Upper lobe of left lung (tissue), 6 donors: Measurements from ENCODE around the gene TTC23. TPM values are rescaled to one million over a fixed set of nuclear protein-coding genes. Genes with fewer than 3 reads are reported as not detected.

Experiments
- ATAC-seq, 2 donors: fragments of 200-7000 bp; cut with Tn5 transposase; one replicate each; pipeline ENCODE4 v1.9.1; 2022; ENCODE audit warnings: mild to moderate bottlenecking in 2 of 2, moderate library complexity in 2 of 2; ENCODE audit not compliant: low FRiP score in 2 of 2
- DNase-seq, 2 donors: peaks; one replicate each; pipeline ENCODE4 v3.0.0-alpha.2; 2019 to 2020
- H3K27ac ChIP-seq, 4 donors: fragments of 200-600 bp; sonication (generic); one replicate each; pipeline ENCODE4 v1.5.1; 2016 to 2019
- H3K27me3 ChIP-seq, 4 donors: fragments of 200-600 bp; sonication (generic); one replicate each; pipeline ENCODE4 v1.5.1; 2017 to 2019
- H3K36me3 ChIP-seq, 4 donors: fragments of 200-600 bp; sonication (generic); one replicate each; pipeline ENCODE4 v1.5.1; 2016 to 2019
- H3K4me1 ChIP-seq, 4 donors: fragments of 200-600 bp; sonication (generic); one replicate each; pipeline ENCODE4 v1.5.1; 2018 to 2019
- H3K4me3 ChIP-seq, 4 donors: fragments of 200-600 bp; sonication (generic); one replicate each; pipeline ENCODE4 v1.5.1; 2017 to 2019; ENCODE audit warnings: mild to moderate bottlenecking in 2 of 4, moderate library complexity in 1 of 4
- H3K9me3 ChIP-seq, 4 donors: fragments of 200-600 bp; sonication (generic); one replicate each; pipeline ENCODE4 v1.5.1; 2018 to 2019
- EP300 ChIP-seq, 4 donors: sonication (generic); formaldehyde crosslinking; IDR thresholded peaks; one replicate each; pipeline ENCODE4 v1.5.1; 2017; ENCODE audit warnings: antibody characterized with exemption in 4 of 4, control low read depth in 2 of 4
- POLR2A ChIP-seq, 4 donors: fragments of 450-650 bp; IDR thresholded peaks; one replicate each; pipeline ENCODE4 v1.5.1; 2016 to 2017; ENCODE audit warnings: antibody characterized with exemption in 4 of 4, mild to moderate bottlenecking in 2 of 4
- POLR2AphosphoS5 ChIP-seq, 2 donors: sonication (generic); formaldehyde crosslinking; IDR thresholded peaks; one replicate each; pipeline ENCODE4 v1.5.1; 2017; ENCODE audit warnings: antibody characterized with exemption in 2 of 2
- WGBS, 2 donors: methylation state at CpG; one replicate each; pipeline ENCODE4 v1.1.5; 2017 to 2018; 5-methylcytosine and 5-hydroxymethylcytosine counted together
- total RNA-seq, 6 donors: library from RNA; depleted of rRNA in 4 of 6; stranded (reverse); fragments of >200 nt in 4 of 6; gene quantifications; one replicate each; pipeline versions ENCODE4 v1.1.0 to v1.2.1, GENCODE V29; 2016 to 2021
- TF ChIP-seq, protein P1 (sequence below), 6 experiments: fragments of 450-650 bp in 4 of 6; fragments of 200-600 bp in 2 of 6; sonication (generic) in 2 of 6; IDR thresholded peaks; one replicate each; pipeline ENCODE4 v1.5.1; 2016 to 2019; ENCODE audit warnings: antibody characterized with exemption in 6 of 6
- donor health status: DM: no; HTN: no; CAD: no; lungs with moderate emphysema.
- donor health status: DM: no; HTN: yes; CAD: no; lungs with severe emphysema.

The TTC23 gene
- total RNA-seq, 6 donors from 2014 or later, result 6.2 to 28.0 (median 15.3) TPM

DNA sequence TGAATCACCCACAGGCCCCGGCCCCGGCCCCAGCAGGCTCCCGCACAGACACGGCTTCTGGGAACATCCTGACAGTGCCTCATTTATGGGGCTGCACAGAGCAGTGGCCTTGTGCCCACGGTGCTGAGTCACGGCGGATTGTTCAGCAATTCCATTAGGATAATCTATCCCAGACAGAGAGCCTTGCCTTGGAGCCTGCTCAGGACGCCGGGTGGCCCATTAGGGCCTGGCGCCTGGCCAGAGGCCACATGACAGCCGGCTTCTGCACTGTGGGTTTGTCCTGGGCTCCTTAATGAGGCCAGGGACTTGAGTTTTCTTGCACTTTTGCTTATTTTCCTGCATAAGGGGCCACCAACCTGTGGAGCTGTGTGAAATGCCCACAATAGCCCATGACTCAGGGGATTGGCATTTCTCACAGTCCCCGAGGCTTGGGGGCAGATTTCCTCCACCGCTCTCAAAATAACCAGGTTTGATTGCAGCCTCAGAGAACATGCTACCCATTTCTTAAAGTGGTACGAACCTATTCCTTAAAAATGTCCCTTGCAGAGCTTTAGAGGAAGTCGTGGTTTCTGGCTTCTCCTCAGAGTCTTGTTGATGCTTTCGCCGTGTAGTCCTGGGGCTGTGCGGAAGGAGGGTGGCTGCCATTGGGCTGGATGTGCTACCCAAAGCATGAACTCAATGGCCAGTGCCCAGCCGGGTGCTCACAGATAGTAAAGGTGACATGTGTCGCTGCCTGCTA lies 125.5 kb downstream of the TTC23 start:
- ATAC-seq (peak; percentile 87 to 94), DNase-seq (peak; percentile 69 to 90)
- peaks cover 13 to 25% (median 16%) of the 10 kb centered on the region in 4 donors for H3K4me1 ChIP-seq
- TF ChIP-seq POLR2A (IDR thresholded peaks at IDR 0.05) (no peak), EP300 (IDR thresholded peaks at IDR 0.05) (no peak), POLR2AphosphoS5 (IDR thresholded peaks at IDR 0.05) (peak in 1 of 2 donors; percentile 23)
- peak overlapping the region in 3 of 4 donors; percentile 7 to 25 (median 7) for H3K4me3 ChIP-seq
- WGBS, 2 donors, result 19 to 28% methylated on average over 3 to 20 of the region's 20 CpGs
- no peaks in the 10 kb centered on the region for H3K9me3 ChIP-seq
- peaks cover 0 to 6% (median 0%) of the 10 kb centered on the region in 4 donors for H3K36me3 ChIP-seq
- H3K27me3 ChIP-seq, result no peaks in the 10 kb centered on the region
- H3K27ac ChIP-seq, result peak overlapping the region in 3 of 4 donors; percentile 59 to 75 (median 71)

DNA sequence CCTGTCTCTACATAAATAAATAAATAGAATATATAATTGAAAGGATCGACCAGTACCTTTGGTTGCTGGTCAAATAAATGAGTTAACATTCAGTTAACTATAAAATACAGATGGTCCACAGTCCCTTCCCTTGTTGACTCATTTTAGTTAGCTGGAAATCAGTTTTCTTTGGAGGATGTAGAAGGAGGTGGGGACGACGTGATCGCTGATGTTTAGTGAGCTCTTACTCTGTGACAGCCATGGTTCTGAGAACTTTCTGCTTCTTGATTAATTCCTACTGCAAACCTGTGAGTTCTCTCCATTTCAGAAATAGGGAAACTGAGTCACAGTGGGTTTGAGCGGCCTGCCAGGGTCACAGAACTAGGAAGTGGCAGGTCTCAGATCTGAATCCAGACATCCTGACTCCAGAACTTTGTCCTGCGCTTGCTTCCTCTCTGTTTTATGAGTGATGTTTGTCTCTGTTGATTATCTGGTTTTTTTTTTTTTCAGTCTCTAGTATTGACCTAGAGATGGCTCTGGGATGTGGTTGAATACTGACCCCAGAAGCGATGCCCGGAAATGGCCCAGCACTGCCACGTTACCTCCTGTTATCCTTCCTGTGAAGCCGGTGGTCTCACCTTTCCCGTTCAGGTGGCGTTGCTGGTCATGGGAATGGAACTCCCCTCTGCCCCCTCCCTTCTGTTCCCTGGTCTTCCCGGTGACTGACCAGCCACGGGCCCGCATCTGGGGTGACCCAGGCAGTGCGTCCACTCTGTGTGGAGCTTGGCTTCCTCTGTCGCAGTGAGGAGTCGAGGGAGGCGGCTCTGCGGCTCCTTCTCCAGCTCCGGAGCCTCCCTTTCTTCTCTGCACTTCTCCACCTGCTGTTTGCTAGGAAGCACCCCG lies 126.3 kb downstream of the TTC23 start:
- no peak for TF ChIP-seq POLR2A (IDR thresholded peaks at IDR 0.05)
- no peak for TF ChIP-seq POLR2AphosphoS5 (IDR thresholded peaks at IDR 0.05)
- TF ChIP-seq EP300 (IDR thresholded peaks at IDR 0.05), result no peak
- TF ChIP-seq, protein P1, sequence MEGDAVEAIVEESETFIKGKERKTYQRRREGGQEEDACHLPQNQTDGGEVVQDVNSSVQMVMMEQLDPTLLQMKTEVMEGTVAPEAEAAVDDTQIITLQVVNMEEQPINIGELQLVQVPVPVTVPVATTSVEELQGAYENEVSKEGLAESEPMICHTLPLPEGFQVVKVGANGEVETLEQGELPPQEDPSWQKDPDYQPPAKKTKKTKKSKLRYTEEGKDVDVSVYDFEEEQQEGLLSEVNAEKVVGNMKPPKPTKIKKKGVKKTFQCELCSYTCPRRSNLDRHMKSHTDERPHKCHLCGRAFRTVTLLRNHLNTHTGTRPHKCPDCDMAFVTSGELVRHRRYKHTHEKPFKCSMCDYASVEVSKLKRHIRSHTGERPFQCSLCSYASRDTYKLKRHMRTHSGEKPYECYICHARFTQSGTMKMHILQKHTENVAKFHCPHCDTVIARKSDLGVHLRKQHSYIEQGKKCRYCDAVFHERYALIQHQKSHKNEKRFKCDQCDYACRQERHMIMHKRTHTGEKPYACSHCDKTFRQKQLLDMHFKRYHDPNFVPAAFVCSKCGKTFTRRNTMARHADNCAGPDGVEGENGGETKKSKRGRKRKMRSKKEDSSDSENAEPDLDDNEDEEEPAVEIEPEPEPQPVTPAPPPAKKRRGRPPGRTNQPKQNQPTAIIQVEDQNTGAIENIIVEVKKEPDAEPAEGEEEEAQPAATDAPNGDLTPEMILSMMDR (IDR thresholded peaks at IDR 0.05), result no peak
- Histone ChIP-seq H3K9me3 (no peaks in the 10 kb centered on the region), H3K4me1 (peaks cover 13 to 25% (median 16%) of the 10 kb centered on the region in 4 donors), H3K36me3 (peaks cover 0 to 7% (median 0%) of the 10 kb centered on the region in 4 donors), H3K27ac (peak overlapping the region in 3 of 4 donors; percentile 59 to 75 (median 71)), H3K27me3 (no peaks in the 10 kb centered on the region), H3K4me3 (peak overlapping the region in 3 of 4 donors; percentile 7 to 25 (median 7))
- DNase-seq (no peak), ATAC-seq (no peak)
- 66 to 67% methylated on average over 22 of the region's 22 CpGs for WGBS, 2 donors

DNA sequence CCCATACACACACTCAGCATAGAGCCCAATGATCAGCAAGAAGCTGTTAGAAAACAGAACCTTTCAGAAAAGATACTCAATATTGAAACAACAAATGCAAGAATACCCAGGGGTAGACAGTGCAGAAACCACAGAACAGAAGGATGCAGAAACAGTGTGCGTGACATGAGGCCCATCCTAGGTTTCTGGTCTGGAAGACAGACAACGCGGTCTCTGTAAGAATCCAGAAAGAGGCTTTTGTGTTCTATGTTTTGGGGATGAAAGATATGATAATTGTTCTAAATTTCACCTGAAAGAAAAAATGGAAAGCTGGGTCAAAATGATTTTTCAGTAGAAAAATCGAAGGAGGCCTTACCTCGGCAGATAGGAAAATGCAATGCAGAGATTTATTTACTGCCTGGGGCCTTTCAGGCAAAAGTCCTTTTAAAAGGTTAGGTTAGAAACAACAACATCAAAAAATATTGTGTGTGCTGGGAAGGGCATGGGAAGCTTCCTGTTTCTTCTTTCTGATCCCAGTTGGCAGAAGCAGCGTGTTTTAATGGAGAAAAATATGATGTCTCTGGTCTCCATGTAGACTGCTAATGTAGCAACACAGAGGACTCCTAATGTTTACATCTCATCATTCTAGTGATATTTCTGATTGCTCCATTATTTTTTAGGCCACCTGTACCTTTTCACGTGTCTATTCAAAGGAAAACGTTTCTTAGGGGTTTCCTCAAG lies 127.5 kb downstream of the TTC23 start:
- no peaks in the 10 kb centered on the region for H3K9me3 ChIP-seq
- no peak overlapping the region for H3K27ac ChIP-seq
- H3K27me3 ChIP-seq, result no peaks in the 10 kb centered on the region
- 79 to 88% methylated on average over 8 of the region's 8 CpGs for WGBS, 2 donors
- no peak for ATAC-seq
- peaks cover 13 to 25% (median 16%) of the 10 kb centered on the region in 4 donors for H3K4me1 ChIP-seq
- DNase-seq, result no peak
- peaks cover 0 to 7% (median 0%) of the 10 kb centered on the region in 4 donors for H3K36me3 ChIP-seq
- no peak overlapping the region for H3K4me3 ChIP-seq
- TF ChIP-seq, protein P1 (IDR thresholded peaks at IDR 0.05), result no peak
- no peak for TF ChIP-seq POLR2A (IDR thresholded peaks at IDR 0.05)
- no peak for TF ChIP-seq POLR2AphosphoS5 (IDR thresholded peaks at IDR 0.05)

DNA sequence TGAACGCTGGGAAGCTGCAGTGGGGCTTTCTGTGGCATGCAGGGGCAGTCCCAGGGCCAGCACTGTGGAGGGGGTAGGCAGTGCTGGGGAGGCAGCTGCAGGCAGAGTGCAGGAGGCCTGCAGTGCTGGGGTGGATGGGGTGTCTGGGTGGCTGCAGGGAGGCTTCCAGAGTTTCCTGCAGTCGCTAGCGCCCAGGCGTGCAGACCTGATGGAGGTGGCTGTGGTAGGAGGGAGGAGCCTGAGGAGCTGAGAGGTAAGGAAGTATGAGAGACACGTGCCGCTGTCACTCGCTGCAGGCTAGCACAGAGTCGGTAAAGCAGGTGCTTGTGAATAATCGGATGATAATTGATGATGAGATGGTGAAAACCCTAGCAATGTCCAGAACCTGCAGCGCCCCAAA lies 128.2 kb downstream of the TTC23 start:
- Histone ChIP-seq H3K4me1 (peaks cover 13 to 25% (median 16%) of the 10 kb centered on the region in 4 donors), H3K9me3 (no peaks in the 10 kb centered on the region), H3K27me3 (no peaks in the 10 kb centered on the region)

More for the DNA sequence above, 128.2 kb downstream of the TTC23 start:
- Histone ChIP-seq H3K36me3 (peaks cover 0 to 7% (median 0%) of the 10 kb centered on the region in 4 donors), H3K27ac (no peak overlapping the region), H3K4me3 (no peak overlapping the region)
- DNase-seq, result no peak
- no peak for ATAC-seq
- WGBS, 2 donors, result 83 to 84% methylated on average over 10 of the region's 10 CpGs
- TF ChIP-seq POLR2A (IDR thresholded peaks at IDR 0.05), result no peak
- TF ChIP-seq EP300 (IDR thresholded peaks at IDR 0.05), result no peak
- no peak for TF ChIP-seq POLR2AphosphoS5 (IDR thresholded peaks at IDR 0.05)
- TF ChIP-seq, protein P1 (IDR thresholded peaks at IDR 0.05), result no peak
